SK-N-SH treated with all-trans-retinoic acid at 6 μM for 48 hours (cell line): Measurements from ENCODE around the gene DEGS1.

Experiments
- ATAC-seq: fragments of 200-7000 bp; cut with Tn5 transposase; 3 replicates; pipeline ENCODE4 v1.9.1; 2020; ENCODE audit warnings: mild to moderate bottlenecking, moderate library complexity
- ARNTL ChIP-seq: fragments of 450-650 bp; formaldehyde crosslinking; IDR thresholded peaks from 2 replicates; pipeline ENCODE4 v1.5.0; 2020; ENCODE audit warnings: low read depth, mild to moderate bottlenecking, moderate library complexity, borderline replicate concordance
- BACH2 ChIP-seq: fragments of 250-450 bp; sonication (Bioruptor Pico); IDR thresholded peaks from 2 replicates; pipeline ENCODE4 v1.9.0; 2021; ENCODE audit warnings: mild to moderate bottlenecking, borderline replicate concordance
- CSDC2 ChIP-seq: fragments of 250-450 bp; sonication (Bioruptor Pico); IDR thresholded peaks from 2 replicates; pipeline ENCODE4 v1.5.0; 2020; ENCODE audit warnings: mild to moderate bottlenecking, moderate library complexity
- ISL1 ChIP-seq: fragments of 250-450 bp; sonication (Bioruptor Pico); IDR thresholded peaks from 2 replicates; pipeline ENCODE4 v2.1.2; 2022; ENCODE audit warnings: mild to moderate bottlenecking, moderate library complexity
- OSR1 ChIP-seq: fragments of 250-450 bp; sonication (Bioruptor Pico); IDR thresholded peaks from 2 replicates; pipeline ENCODE4 v1.8.0; 2022; ENCODE audit warnings: moderate library complexity, mild to moderate bottlenecking, inconsistent platforms
- PPARA ChIP-seq: fragments of 250-450 bp; sonication (Bioruptor Pico); IDR thresholded peaks from 2 replicates; pipeline ENCODE4 v1.5.0; 2020; ENCODE audit warnings: mild to moderate bottlenecking, borderline replicate concordance
- RARB ChIP-seq: fragments of 250-450 bp; sonication (Bioruptor Pico); IDR thresholded peaks from 2 replicates; pipeline ENCODE4 v1.8.0; 2021; ENCODE audit warnings: mild to moderate bottlenecking, moderate library complexity
- SNAI2 ChIP-seq: fragments of 250-450 bp; sonication (Bioruptor Pico); IDR thresholded peaks from 2 replicates; pipeline ENCODE4 v1.5.0; 2020; ENCODE audit warnings: mild to moderate bottlenecking, moderate library complexity
- TCF4 ChIP-seq: fragments of 250-450 bp; sonication (Bioruptor Pico); IDR thresholded peaks from 2 replicates; pipeline ENCODE4 v1.8.0; 2021; ENCODE audit warnings: mild to moderate bottlenecking, moderate library complexity, borderline replicate concordance
- TOX ChIP-seq: fragments of 250-450 bp; sonication (Bioruptor Pico); IDR thresholded peaks from 2 replicates; pipeline ENCODE4 v1.8.0; 2021; ENCODE audit warnings: mild to moderate bottlenecking, moderate library complexity, borderline replicate concordance
- ZC3H10 ChIP-seq: fragments of 250-450 bp; sonication (Bioruptor Pico); IDR thresholded peaks from 2 replicates; pipeline ENCODE4 v1.5.1; 2021; ENCODE audit warnings: mild to moderate bottlenecking, moderate library complexity
- ZFP3 ChIP-seq: fragments of 250-450 bp; sonication (Bioruptor Pico); IDR thresholded peaks from 2 replicates; pipeline ENCODE4 v1.5.0; 2020; ENCODE audit warnings: mild to moderate bottlenecking, moderate library complexity
- ZFP30 ChIP-seq: fragments of 450-650 bp; formaldehyde crosslinking; IDR thresholded peaks from 2 replicates; pipeline ENCODE4 v1.5.0; 2022; ENCODE audit warnings: mild to moderate bottlenecking, moderate library complexity
- ZNF565 ChIP-seq: fragments of 450-650 bp; formaldehyde crosslinking; conservative IDR thresholded peaks from 2 replicates; pipeline ENCODE4 v1.5.0; 2020; ENCODE audit warnings: low read depth, mild to moderate bottlenecking, moderate library complexity
- ZNF70 ChIP-seq: fragments of 450-650 bp; formaldehyde crosslinking; IDR thresholded peaks from 2 replicates; pipeline ENCODE4 v1.5.0; 2020; ENCODE audit warnings: mild to moderate bottlenecking, moderate library complexity
- ZNF8 ChIP-seq: fragments of 450-650 bp; formaldehyde crosslinking; IDR thresholded peaks from 2 replicates; pipeline ENCODE4 v1.5.0; 2020; ENCODE audit warnings: mild to moderate bottlenecking, moderate library complexity
- TF ChIP-seq, protein P1 (sequence below): fragments of 250-450 bp; sonication (Bioruptor Pico); IDR thresholded peaks from 2 replicates; pipeline ENCODE4 v1.5.0; 2020; ENCODE audit warnings: mild to moderate bottlenecking, moderate library complexity
- TF ChIP-seq, protein P2 (sequence below): fragments of 250-450 bp; sonication (Bioruptor Pico); IDR thresholded peaks from 2 replicates; pipeline ENCODE4 v1.5.1; 2020; ENCODE audit warnings: low read depth, mild to moderate bottlenecking, moderate library complexity
- TF ChIP-seq, protein P3 (sequence below): fragments of 250-450 bp; sonication (Bioruptor Pico); IDR thresholded peaks from 2 replicates; pipeline ENCODE4 v1.8.0; 2020; ENCODE audit warnings: mild to moderate bottlenecking, moderate library complexity, borderline replicate concordance
- TF ChIP-seq, protein P4 (sequence below): fragments of 250-450 bp; sonication (Bioruptor Pico); IDR thresholded peaks from 2 replicates; pipeline ENCODE4 v1.8.0; 2021; ENCODE audit warnings: low read depth, mild to moderate bottlenecking, moderate library complexity, borderline replicate concordance
- TF ChIP-seq, protein P5 (sequence below): fragments of 250-450 bp; sonication (Bioruptor Pico); IDR thresholded peaks from 2 replicates; pipeline ENCODE4 v1.5.1; 2021; ENCODE audit warnings: mild to moderate bottlenecking, moderate library complexity

The DEGS1 gene

DNA sequence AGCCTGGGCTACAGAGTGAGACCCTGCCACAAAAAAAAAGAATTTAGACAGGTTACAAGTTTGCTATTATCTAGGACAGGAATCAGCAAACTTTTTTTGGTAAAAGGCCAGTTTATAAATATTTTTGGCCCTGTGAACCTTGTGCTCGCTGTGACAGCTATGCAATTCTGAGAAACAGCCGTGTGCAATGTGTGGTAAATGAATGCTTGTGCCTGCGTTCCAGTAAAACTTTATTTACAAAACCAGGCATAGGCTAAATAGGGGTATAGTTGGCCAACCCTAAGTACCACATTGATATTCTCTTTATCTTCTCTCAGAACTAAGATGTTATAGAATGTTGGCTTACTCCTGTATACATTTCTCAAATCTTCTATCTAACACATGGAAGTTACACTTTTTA lies 44.8 kb upstream of the DEGS1 start:
- TF ChIP-seq ISL1 (CRISPR knock-in tag) (no peak), ZNF565 (no peak), RARB (CRISPR knock-in tag) (no peak), SNAI2 (CRISPR knock-in tag) (no peak), ZNF8 (CRISPR knock-in tag) (no peak), TCF4 (CRISPR knock-in tag) (no peak), OSR1 (CRISPR knock-in tag) (no peak), ZFP30 (no peak), BACH2 (CRISPR knock-in tag) (no peak), CSDC2 (CRISPR knock-in tag) (no peak), ZFP3 (CRISPR knock-in tag) (no peak), TOX (CRISPR knock-in tag) (no peak), ZNF70 (CRISPR knock-in tag) (no peak), ARNTL (CRISPR knock-in tag) (no peak), ZC3H10 (CRISPR knock-in tag) (no peak), PPARA (CRISPR knock-in tag) (no peak)
- TF ChIP-seq, protein P1, sequence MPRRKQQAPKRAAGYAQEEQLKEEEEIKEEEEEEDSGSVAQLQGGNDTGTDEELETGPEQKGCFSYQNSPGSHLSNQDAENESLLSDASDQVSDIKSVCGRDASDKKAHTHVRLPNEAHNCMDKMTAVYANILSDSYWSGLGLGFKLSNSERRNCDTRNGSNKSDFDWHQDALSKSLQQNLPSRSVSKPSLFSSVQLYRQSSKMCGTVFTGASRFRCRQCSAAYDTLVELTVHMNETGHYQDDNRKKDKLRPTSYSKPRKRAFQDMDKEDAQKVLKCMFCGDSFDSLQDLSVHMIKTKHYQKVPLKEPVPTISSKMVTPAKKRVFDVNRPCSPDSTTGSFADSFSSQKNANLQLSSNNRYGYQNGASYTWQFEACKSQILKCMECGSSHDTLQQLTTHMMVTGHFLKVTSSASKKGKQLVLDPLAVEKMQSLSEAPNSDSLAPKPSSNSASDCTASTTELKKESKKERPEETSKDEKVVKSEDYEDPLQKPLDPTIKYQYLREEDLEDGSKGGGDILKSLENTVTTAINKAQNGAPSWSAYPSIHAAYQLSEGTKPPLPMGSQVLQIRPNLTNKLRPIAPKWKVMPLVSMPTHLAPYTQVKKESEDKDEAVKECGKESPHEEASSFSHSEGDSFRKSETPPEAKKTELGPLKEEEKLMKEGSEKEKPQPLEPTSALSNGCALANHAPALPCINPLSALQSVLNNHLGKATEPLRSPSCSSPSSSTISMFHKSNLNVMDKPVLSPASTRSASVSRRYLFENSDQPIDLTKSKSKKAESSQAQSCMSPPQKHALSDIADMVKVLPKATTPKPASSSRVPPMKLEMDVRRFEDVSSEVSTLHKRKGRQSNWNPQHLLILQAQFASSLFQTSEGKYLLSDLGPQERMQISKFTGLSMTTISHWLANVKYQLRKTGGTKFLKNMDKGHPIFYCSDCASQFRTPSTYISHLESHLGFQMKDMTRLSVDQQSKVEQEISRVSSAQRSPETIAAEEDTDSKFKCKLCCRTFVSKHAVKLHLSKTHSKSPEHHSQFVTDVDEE (CRISPR knock-in tag) = no peak
- TF ChIP-seq, protein P2, sequence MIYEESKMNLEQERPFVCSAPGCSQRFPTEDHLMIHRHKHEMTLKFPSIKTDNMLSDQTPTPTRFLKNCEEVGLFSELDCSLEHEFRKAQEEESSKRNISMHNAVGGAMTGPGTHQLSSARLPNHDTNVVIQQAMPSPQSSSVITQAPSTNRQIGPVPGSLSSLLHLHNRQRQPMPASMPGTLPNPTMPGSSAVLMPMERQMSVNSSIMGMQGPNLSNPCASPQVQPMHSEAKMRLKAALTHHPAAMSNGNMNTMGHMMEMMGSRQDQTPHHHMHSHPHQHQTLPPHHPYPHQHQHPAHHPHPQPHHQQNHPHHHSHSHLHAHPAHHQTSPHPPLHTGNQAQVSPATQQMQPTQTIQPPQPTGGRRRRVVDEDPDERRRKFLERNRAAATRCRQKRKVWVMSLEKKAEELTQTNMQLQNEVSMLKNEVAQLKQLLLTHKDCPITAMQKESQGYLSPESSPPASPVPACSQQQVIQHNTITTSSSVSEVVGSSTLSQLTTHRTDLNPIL (CRISPR knock-in tag) = no peak
- TF ChIP-seq, protein P3, sequence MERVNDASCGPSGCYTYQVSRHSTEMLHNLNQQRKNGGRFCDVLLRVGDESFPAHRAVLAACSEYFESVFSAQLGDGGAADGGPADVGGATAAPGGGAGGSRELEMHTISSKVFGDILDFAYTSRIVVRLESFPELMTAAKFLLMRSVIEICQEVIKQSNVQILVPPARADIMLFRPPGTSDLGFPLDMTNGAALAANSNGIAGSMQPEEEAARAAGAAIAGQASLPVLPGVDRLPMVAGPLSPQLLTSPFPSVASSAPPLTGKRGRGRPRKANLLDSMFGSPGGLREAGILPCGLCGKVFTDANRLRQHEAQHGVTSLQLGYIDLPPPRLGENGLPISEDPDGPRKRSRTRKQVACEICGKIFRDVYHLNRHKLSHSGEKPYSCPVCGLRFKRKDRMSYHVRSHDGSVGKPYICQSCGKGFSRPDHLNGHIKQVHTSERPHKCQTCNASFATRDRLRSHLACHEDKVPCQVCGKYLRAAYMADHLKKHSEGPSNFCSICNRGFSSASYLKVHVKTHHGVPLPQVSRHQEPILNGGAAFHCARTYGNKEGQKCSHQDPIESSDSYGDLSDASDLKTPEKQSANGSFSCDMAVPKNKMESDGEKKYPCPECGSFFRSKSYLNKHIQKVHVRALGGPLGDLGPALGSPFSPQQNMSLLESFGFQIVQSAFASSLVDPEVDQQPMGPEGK (CRISPR knock-in tag) = no peak
- ATAC-seq = no peak

DNA sequence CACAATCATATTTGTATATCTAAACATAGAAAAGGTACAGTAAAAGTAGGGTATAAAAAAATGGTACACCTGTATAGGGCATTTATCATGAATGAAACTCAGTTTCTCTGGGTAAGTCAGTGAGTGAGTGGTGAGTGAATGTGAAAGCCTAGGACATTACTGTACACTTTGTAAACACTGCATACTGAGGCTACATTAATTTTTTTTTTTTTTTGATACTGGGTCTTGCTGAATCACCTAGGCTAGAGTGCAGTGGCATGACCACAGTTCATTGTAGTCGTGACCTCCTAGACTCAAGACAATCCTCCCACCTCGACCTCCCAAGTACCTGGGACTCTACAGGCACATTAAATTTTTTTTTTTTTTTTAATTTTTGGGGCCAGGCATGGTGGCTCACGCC lies 41.3 kb upstream of the DEGS1 start:
- no peak for ATAC-seq
- TF ChIP-seq, protein P4, sequence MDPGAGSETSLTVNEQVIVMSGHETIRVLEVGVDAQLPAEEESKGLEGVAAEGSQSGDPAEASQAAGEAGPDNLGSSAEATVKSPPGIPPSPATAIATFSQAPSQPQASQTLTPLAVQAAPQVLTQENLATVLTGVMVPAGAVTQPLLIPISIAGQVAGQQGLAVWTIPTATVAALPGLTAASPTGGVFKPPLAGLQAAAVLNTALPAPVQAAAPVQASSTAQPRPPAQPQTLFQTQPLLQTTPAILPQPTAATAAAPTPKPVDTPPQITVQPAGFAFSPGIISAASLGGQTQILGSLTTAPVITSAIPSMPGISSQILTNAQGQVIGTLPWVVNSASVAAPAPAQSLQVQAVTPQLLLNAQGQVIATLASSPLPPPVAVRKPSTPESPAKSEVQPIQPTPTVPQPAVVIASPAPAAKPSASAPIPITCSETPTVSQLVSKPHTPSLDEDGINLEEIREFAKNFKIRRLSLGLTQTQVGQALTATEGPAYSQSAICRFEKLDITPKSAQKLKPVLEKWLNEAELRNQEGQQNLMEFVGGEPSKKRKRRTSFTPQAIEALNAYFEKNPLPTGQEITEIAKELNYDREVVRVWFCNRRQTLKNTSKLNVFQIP (CRISPR knock-in tag) = no peak
- TF ChIP-seq ISL1 (CRISPR knock-in tag) (no peak), TCF4 (CRISPR knock-in tag) (no peak), PPARA (CRISPR knock-in tag) (no peak), BACH2 (CRISPR knock-in tag) (no peak), SNAI2 (CRISPR knock-in tag) (no peak), RARB (CRISPR knock-in tag) (no peak), ZNF565 (no peak), TOX (CRISPR knock-in tag) (no peak)
- TF ChIP-seq, protein P5, sequence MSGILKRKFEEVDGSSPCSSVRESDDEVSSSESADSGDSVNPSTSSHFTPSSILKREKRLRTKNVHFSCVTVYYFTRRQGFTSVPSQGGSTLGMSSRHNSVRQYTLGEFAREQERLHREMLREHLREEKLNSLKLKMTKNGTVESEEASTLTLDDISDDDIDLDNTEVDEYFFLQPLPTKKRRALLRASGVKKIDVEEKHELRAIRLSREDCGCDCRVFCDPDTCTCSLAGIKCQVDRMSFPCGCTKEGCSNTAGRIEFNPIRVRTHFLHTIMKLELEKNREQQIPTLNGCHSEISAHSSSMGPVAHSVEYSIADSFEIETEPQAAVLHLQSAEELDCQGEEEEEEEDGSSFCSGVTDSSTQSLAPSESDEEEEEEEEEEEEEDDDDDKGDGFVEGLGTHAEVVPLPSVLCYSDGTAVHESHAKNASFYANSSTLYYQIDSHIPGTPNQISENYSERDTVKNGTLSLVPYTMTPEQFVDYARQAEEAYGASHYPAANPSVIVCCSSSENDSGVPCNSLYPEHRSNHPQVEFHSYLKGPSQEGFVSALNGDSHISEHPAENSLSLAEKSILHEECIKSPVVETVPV (CRISPR knock-in tag) = no peak
- TF ChIP-seq, protein P1 (CRISPR knock-in tag) = no peak
